ENCODE measurements around the gene SF3A2. TPM values are rescaled to one million over a fixed set of nuclear protein-coding genes. Genes with fewer than 3 reads are reported as not detected.

The SF3A2 gene
- total and polyA plus RNA-seq, 2 experiments from 2014 or later, result 67.7 to 128 TPM

GRCh38 chr19:2290441-2291184, 54.0 kb downstream of the SF3A2 start:
- Histone ChIP-seq H3K27me3 (ENCODE audit: insufficient read depth) (peaks cover 68% of the 10 kb centered on the region), H2AFZ (peak overlapping the region; percentile 95), H3K36me3 (ENCODE audit: insufficient read depth) (no peaks in the 10 kb centered on the region), H3K4me3 (peak overlapping the region; percentile 59), H3K4me1 (ENCODE audit: insufficient read depth) (no peaks in the 10 kb centered on the region), H3F3A (replicated peaks; ENCODE audit: low read depth) (peaks cover 12% of the 10 kb centered on the region; the same call in 1 of the 2 replicates), H3K79me2 (replicated peaks; ENCODE audit: insufficient read depth) (no peaks in the 10 kb centered on the region), H4K20me1 (replicated peaks; ENCODE audit: insufficient read depth) (0 out of 2 replicates have a peak, but pooled peaks cover 2% of the 10 kb centered on the region), H3K9me2 (ENCODE audit: insufficient read depth) (no peaks in the 10 kb centered on the region), H3K4me2 (peak overlapping the region; percentile 91), H3K27ac (ENCODE audit: low read depth) (no peak overlapping the region)
- Mint-ChIP-seq H3K4me1 (peaks cover 13% of the 10 kb centered on the region), H3K9me3 (peaks cover 4% of the 10 kb centered on the region; the same call in 1 of the 3 replicates), H3K4me3 (peak overlapping the region; percentile 56), H3K27me3 (ENCODE audit: insufficient read depth, low read depth, poor library complexity) (peaks cover 69% of the 10 kb centered on the region), H3K36me3 (ENCODE audit: low read depth) (no peaks in the 10 kb centered on the region; the same call in 2 of the 3 replicates), H3K27ac (no peak overlapping the region)
- ATAC-seq (peak; percentile 52), DNase-seq (ENCODE audit: low spot score) (peak; percentile 65)
- TF ChIP-seq EZH2 (IDR thresholded peaks at IDR 0.05; ENCODE audit: low read depth, unreplicated experiment) (peak; percentile 59), ETS1 (IDR thresholded peaks at IDR 0.05) (no peak)

GRCh38 chr19:2291185-2291751, 54.6 kb downstream of the SF3A2 start:
- peaks cover 64% of the 10 kb centered on the region for H3K27me3 Mint-ChIP-seq (ENCODE audit: insufficient read depth, low read depth, poor library complexity)
- H3K4me1 Mint-ChIP-seq, result peaks cover 13% of the 10 kb centered on the region
- DNase-seq (ENCODE audit: low spot score) (peak; percentile 84), ATAC-seq (peak; percentile 69)
- Histone ChIP-seq H3K4me3 (peak overlapping the region; percentile 59), H3F3A (replicated peaks; ENCODE audit: low read depth) (peaks cover 12% of the 10 kb centered on the region; the same call in 1 of the 2 replicates), H3K79me2 (replicated peaks; ENCODE audit: insufficient read depth) (no peaks in the 10 kb centered on the region), H3K27ac (ENCODE audit: low read depth) (no peak overlapping the region), H4K20me1 (replicated peaks; ENCODE audit: insufficient read depth) (0 out of 2 replicates have a peak, but pooled peaks cover 2% of the 10 kb centered on the region), H2AFZ (peak overlapping the region; percentile 95), H3K36me3 (ENCODE audit: insufficient read depth) (no peaks in the 10 kb centered on the region), H3K9me2 (ENCODE audit: insufficient read depth) (no peaks in the 10 kb centered on the region), H3K4me1 (ENCODE audit: insufficient read depth) (no peaks in the 10 kb centered on the region), H3K27me3 (ENCODE audit: insufficient read depth) (peaks cover 68% of the 10 kb centered on the region), H3K4me2 (peak overlapping the region; percentile 91)
- no peaks in the 10 kb centered on the region; the same call in 2 of the 3 replicates for H3K36me3 Mint-ChIP-seq (ENCODE audit: low read depth)
- peak; percentile 42 for TF ChIP-seq EZH2 (IDR thresholded peaks at IDR 0.05; ENCODE audit: low read depth, unreplicated experiment)
- TF ChIP-seq POLR2AphosphoS5 (IDR thresholded peaks at IDR 0.05; ENCODE audit: low read depth), result no peak
- peaks cover 4% of the 10 kb centered on the region; the same call in 1 of the 3 replicates for H3K9me3 Mint-ChIP-seq
- H3K4me3 Mint-ChIP-seq, result peak overlapping the region; percentile 56
- H3K27ac Mint-ChIP-seq, result no peak overlapping the region

- H3K4me1 ChIP-seq (ENCODE audit: insufficient read depth), result no peaks in the 10 kb centered on the region
- H3K4me1 Mint-ChIP-seq, result peaks cover 2% of the 10 kb centered on the region; the same call in 2 of the 3 replicates
- no peaks in the 10 kb centered on the region for H3K9me3 Mint-ChIP-seq
- H3K27me3 ChIP-seq (ENCODE audit: insufficient read depth), result peaks cover 42% of the 10 kb centered on the region
- TF ChIP-seq NANOG (IDR thresholded peaks at IDR 0.05; ENCODE audit: borderline replicate concordance), result no peak
- TF ChIP-seq CTCF (conservative IDR thresholded peaks at IDR 0.05; ENCODE audit: low read depth in 2 of 2), result no peak
- TF ChIP-seq ZNF114 (CRISPR knock-in tag; IDR thresholded peaks at IDR 0.05), result no peak
- no peak for TF ChIP-seq EZH2 (IDR thresholded peaks at IDR 0.05; ENCODE audit: low read depth, unreplicated experiment)
- no peak for TF ChIP-seq ETS1 (IDR thresholded peaks at IDR 0.05)
- no peak for TF ChIP-seq ZNF331 (CRISPR knock-in tag; IDR thresholded peaks at IDR 0.05; ENCODE audit: low read depth)
- no peak for TF ChIP-seq STAT1 (IDR thresholded peaks at IDR 0.05; ENCODE audit: unreplicated experiment)
- no peak for TF ChIP-seq JUNB (IDR thresholded peaks at IDR 0.05; ENCODE audit: unreplicated experiment)
- no peak overlapping the region; the same call in 2 of the 3 replicates for H3K4me3 Mint-ChIP-seq
- ATAC-seq (no peak), DNase-seq (ENCODE audit: low spot score) (no peak)
- H3K36me3 Mint-ChIP-seq (ENCODE audit: low read depth), result no peaks in the 10 kb centered on the region
- no peaks in the 10 kb centered on the region for H3K36me3 ChIP-seq (ENCODE audit: insufficient read depth)
- no peak overlapping the region for H3K27ac Mint-ChIP-seq
- no peak overlapping the region for H3K27ac ChIP-seq (ENCODE audit: low read depth)
- no peak overlapping the region for H3K4me3 ChIP-seq
- no peaks in the 10 kb centered on the region for H3K9me2 ChIP-seq (ENCODE audit: insufficient read depth)
- H3K79me2 ChIP-seq (replicated peaks; ENCODE audit: insufficient read depth), result no peaks in the 10 kb centered on the region
- peaks cover 49% of the 10 kb centered on the region for H3K27me3 Mint-ChIP-seq (ENCODE audit: insufficient read depth, low read depth, poor library complexity)
- no peak overlapping the region for H2AFZ ChIP-seq
- H3K4me2 ChIP-seq, result no peak overlapping the region
- H3F3A ChIP-seq (replicated peaks; ENCODE audit: low read depth), result peaks cover 12% of the 10 kb centered on the region; the same call in 1 of the 2 replicates
- 0 out of 2 replicates have a peak, but pooled peaks cover 2% of the 10 kb centered on the region for H4K20me1 ChIP-seq (replicated peaks; ENCODE audit: insufficient read depth)
Measured at GRCh38 chr19:2294687-2295335, 58.2 kb downstream of the SF3A2 start.

All from GM23338 (cell line).